Measurements from ENCODE around the gene LYZL1.

DNA sequence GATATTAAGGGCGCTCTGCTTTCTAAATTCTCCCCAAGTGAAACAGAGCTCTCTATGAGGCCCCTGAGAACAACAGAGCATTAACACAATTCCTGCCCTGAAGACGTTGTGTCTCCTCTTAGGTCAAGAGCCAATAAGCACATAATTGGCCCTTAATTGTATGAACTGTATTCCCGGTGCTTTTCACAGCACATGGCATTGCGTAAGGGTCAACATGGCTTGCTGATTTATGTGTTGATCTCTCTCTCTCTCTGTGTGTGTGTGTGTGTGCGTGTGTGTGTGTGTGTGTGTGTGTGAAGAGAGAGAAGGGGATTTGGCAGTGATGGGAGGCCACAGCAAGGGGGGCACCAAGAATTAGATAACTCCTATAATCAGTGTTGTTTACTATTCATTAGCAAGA, 40.5 kb downstream of the LYZL1 start:
- TF ChIP-seq, protein P1, sequence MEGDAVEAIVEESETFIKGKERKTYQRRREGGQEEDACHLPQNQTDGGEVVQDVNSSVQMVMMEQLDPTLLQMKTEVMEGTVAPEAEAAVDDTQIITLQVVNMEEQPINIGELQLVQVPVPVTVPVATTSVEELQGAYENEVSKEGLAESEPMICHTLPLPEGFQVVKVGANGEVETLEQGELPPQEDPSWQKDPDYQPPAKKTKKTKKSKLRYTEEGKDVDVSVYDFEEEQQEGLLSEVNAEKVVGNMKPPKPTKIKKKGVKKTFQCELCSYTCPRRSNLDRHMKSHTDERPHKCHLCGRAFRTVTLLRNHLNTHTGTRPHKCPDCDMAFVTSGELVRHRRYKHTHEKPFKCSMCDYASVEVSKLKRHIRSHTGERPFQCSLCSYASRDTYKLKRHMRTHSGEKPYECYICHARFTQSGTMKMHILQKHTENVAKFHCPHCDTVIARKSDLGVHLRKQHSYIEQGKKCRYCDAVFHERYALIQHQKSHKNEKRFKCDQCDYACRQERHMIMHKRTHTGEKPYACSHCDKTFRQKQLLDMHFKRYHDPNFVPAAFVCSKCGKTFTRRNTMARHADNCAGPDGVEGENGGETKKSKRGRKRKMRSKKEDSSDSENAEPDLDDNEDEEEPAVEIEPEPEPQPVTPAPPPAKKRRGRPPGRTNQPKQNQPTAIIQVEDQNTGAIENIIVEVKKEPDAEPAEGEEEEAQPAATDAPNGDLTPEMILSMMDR (IDR thresholded peaks at IDR 0.05), result no peak
- TF ChIP-seq POLR2A (IDR thresholded peaks at IDR 0.05), result no peak
